K562 (cell line): ENCODE measurements around the gene CLIP1. TPM values are rescaled to one million over a fixed set of nuclear protein-coding genes. Genes with fewer than 3 reads are reported as not detected.

Experiments used
- ELF2 ChIP-seq: fragments of 250-450 bp; sonication (Bioruptor Pico); IDR thresholded peaks from 2 replicates; pipeline ENCODE4 v1.5.0; 2021; ENCODE audit warnings: mild to moderate bottlenecking
- FIP1L1 ChIP-seq: fragments of 200-400 bp; formaldehyde crosslinking; IDR thresholded peaks from 2 replicates; pipeline ENCODE4 v1.6.1; 2018; ENCODE audit warnings: mild to moderate bottlenecking, low read depth, low read length; ENCODE audit not compliant: poor library complexity, severe bottlenecking
- GABPB1 ChIP-seq: sonication (generic); formaldehyde crosslinking; IDR thresholded peaks from 2 replicates; pipeline ENCODE4 v1.8.0; 2022; ENCODE audit warnings: mild to moderate bottlenecking, missing genetic modification reagents
- SIN3A ChIP-seq, 2 experiments: fragments of 150-350 bp in 1 of 2; IDR thresholded peaks; 2 replicates each; pipeline ENCODE4 v1.6.1; 2011 to 2016; ENCODE audit warnings: borderline replicate concordance in 2 of 2, low read depth in 2 of 2, low read length in 2 of 2, mild to moderate bottlenecking in 2 of 2, moderate library complexity in 2 of 2; ENCODE audit not compliant: control insufficient read depth in 1 of 2
- ZNF134 ChIP-seq: fragments of 250-450 bp; sonication (Bioruptor Pico); conservative IDR thresholded peaks from 2 replicates; pipeline ENCODE4 v1.4.0; 2020
- ZNF280B ChIP-seq: fragments of 250-450 bp; sonication (Bioruptor Pico); IDR thresholded peaks from 2 replicates; pipeline ENCODE4 v1.5.1; 2021; ENCODE audit warnings: mild to moderate bottlenecking
- ZNF395 ChIP-seq: fragments of 200-800 bp; sonication (Bioruptor generic); IDR thresholded peaks from 2 replicates; pipeline ENCODE4 v1.6.1; 2017; ENCODE audit warnings: missing genetic modification characterization, missing compliant biosample characterization
- ZNF551 ChIP-seq: fragments of 250-450 bp; sonication (Bioruptor Pico); IDR thresholded peaks from 2 replicates; pipeline ENCODE4 v1.5.0; 2021; ENCODE audit warnings: mild to moderate bottlenecking, moderate library complexity
- polyA plus RNA-seq, 8 experiments: library from polyadenylated mRNA; depleted of rRNA in 4 of 8; stranded (reverse) in 5 of 8; unstranded in 3 of 8; fragments of >200 nt; fragmentation: Nextera tagmentation in 2 of 8; fragmentation: Illumina TruSeq in 1 of 8; extraction: Ambion mirVana in 2 of 8; extraction: Trizol in 1 of 8; gene quantifications; 2 replicates each; pipeline versions ENCODE4 v1.2.1 to v1.2.3, GENCODE V29; 2011 to 2014; ENCODE audit warnings: inconsistent platforms in 1 of 8, missing spikeins in 1 of 8
- total RNA-seq, 7 experiments: library from RNA; depleted of rRNA in 6 of 7; stranded (reverse); fragments of >200 nt in 6 of 7; fragmentation: Illumina TruSeq in 2 of 7; extraction: Trizol in 2 of 7; gene quantifications; 2 replicates each; pipeline versions ENCODE4 v1.2.1 to v1.2.3, GENCODE V29; 2011 to 2021; ENCODE audit warnings: low replicate concordance in 1 of 7
- TF ChIP-seq, protein P1 (sequence below): sonication (generic); formaldehyde crosslinking; IDR thresholded peaks from 2 replicates; pipeline ENCODE4 v1.8.1; 2023; ENCODE audit warnings: mild to moderate bottlenecking, missing genetic modification reagents
- TF ChIP-seq, protein P2 (sequence below): fragments of 450-650 bp; IDR thresholded peaks from one replicate; pipeline ENCODE4 v1.6.1; 2018; ENCODE audit warnings: mild to moderate bottlenecking, moderate library complexity; ENCODE audit not compliant: partially characterized antibody
- TF ChIP-seq, protein P3 (sequence below), 2 experiments: fragments of 450-650 bp; IDR thresholded peaks; 2 replicates each; pipeline ENCODE4 v1.6.1; 2016; ENCODE audit warnings: mild to moderate bottlenecking in 2 of 2, borderline replicate concordance in 1 of 2, low read depth in 1 of 2, moderate library complexity in 1 of 2

CLIP1 gene
- total and polyA plus RNA-seq, 9 of the 15 experiments (the other 6 are each of a cell fraction or from before 2014, with no cell fraction given): 5.8 to 33.9 (median 27.6) TPM

GRCh38 chr12:122225683-122226365 is 196.6 kb downstream of the CLIP1 start, which contains the start of gene DIABLO (continued):
- peak; percentile 40; the same call in 1 of the 2 replicates for TF ChIP-seq ZNF395 (CRISPR knock-in tag)
- TF ChIP-seq, protein P1, sequence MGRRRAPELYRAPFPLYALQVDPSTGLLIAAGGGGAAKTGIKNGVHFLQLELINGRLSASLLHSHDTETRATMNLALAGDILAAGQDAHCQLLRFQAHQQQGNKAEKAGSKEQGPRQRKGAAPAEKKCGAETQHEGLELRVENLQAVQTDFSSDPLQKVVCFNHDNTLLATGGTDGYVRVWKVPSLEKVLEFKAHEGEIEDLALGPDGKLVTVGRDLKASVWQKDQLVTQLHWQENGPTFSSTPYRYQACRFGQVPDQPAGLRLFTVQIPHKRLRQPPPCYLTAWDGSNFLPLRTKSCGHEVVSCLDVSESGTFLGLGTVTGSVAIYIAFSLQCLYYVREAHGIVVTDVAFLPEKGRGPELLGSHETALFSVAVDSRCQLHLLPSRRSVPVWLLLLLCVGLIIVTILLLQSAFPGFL (CRISPR knock-in tag): no peak
- TF ChIP-seq ZNF134 (CRISPR knock-in tag): no peak
- TF ChIP-seq ZNF551 (CRISPR knock-in tag): no peak
- peak; percentile 99 for TF ChIP-seq GABPB1
- TF ChIP-seq ELF2 (CRISPR knock-in tag): no peak
- TF ChIP-seq, protein P2, sequence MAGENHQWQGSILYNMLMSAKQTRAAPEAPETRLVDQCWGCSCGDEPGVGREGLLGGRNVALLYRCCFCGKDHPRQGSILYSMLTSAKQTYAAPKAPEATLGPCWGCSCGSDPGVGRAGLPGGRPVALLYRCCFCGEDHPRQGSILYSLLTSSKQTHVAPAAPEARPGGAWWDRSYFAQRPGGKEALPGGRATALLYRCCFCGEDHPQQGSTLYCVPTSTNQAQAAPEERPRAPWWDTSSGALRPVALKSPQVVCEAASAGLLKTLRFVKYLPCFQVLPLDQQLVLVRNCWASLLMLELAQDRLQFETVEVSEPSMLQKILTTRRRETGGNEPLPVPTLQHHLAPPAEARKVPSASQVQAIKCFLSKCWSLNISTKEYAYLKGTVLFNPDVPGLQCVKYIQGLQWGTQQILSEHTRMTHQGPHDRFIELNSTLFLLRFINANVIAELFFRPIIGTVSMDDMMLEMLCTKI: no peak
- peak; percentile 85 for TF ChIP-seq FIP1L1
- no peak for TF ChIP-seq ZNF280B
- TF ChIP-seq SIN3A (IDR thresholded peaks at IDR 0.05; ENCODE audit: borderline replicate concordance in 2 of 2, control insufficient read depth in 1 of 2, low read depth in 2 of 2, low read length in 2 of 2): peak; percentile 71 to 80; a peak in 2 of 4 replicates
- TF ChIP-seq, protein P3, sequence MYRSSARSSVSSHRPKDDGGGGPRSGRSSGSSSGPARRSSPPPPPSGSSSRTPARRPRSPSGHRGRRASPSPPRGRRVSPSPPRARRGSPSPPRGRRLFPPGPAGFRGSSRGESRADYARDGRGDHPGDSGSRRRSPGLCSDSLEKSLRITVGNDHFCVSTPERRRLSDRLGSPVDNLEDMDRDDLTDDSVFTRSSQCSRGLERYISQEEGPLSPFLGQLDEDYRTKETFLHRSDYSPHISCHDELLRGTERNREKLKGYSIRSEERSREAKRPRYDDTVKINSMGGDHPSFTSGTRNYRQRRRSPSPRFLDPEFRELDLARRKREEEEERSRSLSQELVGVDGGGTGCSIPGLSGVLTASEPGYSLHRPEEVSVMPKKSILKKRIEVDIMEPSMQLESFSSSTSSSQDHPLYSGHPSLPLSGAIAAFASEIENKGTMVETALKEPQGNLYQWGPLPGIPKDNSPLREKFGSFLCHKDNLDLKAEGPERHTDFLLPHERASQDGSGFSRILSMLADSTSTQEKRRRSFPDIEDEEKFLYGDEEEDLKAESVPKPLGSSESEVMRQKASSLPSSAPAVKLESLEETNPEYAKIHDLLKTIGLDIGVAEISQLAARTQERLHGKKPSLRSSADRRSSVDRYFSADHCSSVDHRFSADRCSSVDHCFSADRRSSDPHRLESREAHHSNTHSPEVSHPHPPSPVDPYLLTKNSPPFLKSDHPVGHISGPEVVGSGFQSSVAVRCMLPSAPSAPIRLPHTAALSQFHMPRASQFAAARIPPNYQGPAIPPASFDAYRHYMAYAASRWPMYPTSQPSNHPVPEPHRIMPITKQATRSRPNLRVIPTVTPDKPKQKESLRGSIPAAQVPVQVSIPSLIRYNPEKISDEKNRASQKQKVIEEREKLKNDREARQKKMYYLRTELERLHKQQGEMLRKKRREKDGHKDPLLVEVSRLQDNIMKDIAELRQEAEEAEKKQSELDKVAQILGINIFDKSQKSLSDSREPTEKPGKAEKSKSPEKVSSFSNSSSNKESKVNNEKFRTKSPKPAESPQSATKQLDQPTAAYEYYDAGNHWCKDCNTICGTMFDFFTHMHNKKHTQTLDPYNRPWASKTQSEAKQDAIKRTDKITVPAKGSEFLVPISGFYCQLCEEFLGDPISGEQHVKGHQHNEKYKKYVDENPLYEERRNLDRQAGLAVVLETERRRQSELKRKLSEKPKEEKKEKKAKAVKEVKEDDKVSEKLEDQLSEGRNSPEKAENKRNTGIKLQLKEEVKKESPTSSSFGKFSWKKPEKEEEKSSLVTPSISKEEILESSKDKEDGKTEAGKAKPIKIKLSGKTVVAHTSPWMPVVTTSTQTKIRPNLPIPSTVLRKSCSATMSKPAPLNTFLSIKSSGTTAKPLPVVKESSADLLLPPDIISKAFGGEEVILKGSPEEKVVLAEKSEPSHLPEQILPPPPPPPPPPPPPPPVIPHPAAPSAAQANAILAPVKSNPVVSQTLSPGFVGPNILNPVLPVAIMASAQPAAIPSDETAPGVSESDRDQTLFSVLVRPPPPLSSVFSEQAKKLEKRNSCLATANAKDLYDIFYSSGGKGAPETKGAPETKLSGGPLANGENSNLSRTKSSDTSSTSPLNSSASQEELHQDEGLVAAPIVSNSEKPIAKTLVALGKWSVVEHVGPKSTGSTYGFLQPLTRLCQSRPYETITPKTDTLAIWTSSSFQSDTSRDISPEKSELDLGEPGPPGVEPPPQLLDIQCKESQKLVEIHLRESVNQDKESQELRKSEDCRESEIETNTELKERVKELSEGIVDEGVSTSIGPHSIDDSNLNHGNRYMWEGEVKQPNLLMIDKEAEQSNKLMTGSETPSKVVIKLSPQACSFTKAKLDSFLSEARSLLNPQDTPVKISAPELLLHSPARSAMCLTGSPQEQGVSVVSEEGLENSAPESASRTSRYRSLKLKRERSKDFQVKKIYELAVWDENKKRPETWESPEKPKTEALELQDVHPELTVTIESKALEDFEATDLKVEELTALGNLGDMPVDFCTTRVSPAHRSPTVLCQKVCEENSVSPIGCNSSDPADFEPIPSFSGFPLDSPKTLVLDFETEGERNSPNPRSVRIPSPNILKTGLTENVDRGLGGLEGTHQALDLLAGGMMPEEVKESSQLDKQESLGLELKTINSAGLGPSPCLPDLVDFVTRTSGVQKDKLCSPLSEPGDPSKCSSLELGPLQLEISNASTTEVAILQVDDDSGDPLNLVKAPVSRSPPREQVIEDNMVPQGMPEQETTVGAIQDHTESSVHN (IDR thresholded peaks at IDR 0.05; ENCODE audit: borderline replicate concordance in 1 of 2, low read depth in 1 of 2): no peak
